Neural crest cell (in vitro differentiated cells): Measurements from ENCODE around the gene IL31. TPM values are rescaled to one million over a fixed set of nuclear protein-coding genes. Genes with fewer than 3 reads are reported as not detected.
"Not testable (repeated sequence)": the region's sequence is repeated elsewhere in the genome, so short reads cannot be mapped to it uniquely, and the experiment has no call there.

Experiments used
- DNase-seq: peaks from one replicate; pipeline ENCODE4 v3.0.0; 2021; ENCODE audit warnings: low read depth, mixed read lengths, low spot score
- H3K27ac Mint-ChIP-seq: one replicate; pipeline ENCODE4 v1.8.0; 2021; ENCODE audit warnings: mild to moderate bottlenecking, mixed read lengths; ENCODE audit not compliant: unreplicated experiment
- H3K27me3 Mint-ChIP-seq: 2 replicates; pipeline ENCODE4 v1.8.0; 2021; ENCODE audit warnings: low read depth, mild to moderate bottlenecking, mixed read lengths
- H3K36me3 Mint-ChIP-seq: 2 replicates; pipeline ENCODE4 v1.8.0; 2021; ENCODE audit warnings: low read depth, mild to moderate bottlenecking, mixed read lengths
- H3K4me1 Mint-ChIP-seq: 2 replicates; pipeline ENCODE4 v1.8.0; 2021; ENCODE audit warnings: mixed read lengths
- H3K4me3 Mint-ChIP-seq: one replicate; pipeline ENCODE4 v1.8.0; 2021; ENCODE audit warnings: mild to moderate bottlenecking, mixed read lengths
- H3K9me3 Mint-ChIP-seq: 2 replicates; pipeline ENCODE4 v1.8.0; 2021; ENCODE audit warnings: mixed read lengths
- total RNA-seq: library from RNA; stranded (reverse); gene quantifications from 2 replicates; pipeline ENCODE4 v1.2.1, GENCODE V29; 2021
- TF ChIP-seq, protein P1 (sequence below): fragments of 200-600 bp; sonication (generic); conservative IDR thresholded peaks from 2 replicates; pipeline ENCODE4 v1.5.0; 2021; ENCODE audit warnings: antibody characterized with exemption, mild to moderate bottlenecking

Gene IL31
- total RNA-seq, 1 donor from 2014 or later: not detected

DNA sequence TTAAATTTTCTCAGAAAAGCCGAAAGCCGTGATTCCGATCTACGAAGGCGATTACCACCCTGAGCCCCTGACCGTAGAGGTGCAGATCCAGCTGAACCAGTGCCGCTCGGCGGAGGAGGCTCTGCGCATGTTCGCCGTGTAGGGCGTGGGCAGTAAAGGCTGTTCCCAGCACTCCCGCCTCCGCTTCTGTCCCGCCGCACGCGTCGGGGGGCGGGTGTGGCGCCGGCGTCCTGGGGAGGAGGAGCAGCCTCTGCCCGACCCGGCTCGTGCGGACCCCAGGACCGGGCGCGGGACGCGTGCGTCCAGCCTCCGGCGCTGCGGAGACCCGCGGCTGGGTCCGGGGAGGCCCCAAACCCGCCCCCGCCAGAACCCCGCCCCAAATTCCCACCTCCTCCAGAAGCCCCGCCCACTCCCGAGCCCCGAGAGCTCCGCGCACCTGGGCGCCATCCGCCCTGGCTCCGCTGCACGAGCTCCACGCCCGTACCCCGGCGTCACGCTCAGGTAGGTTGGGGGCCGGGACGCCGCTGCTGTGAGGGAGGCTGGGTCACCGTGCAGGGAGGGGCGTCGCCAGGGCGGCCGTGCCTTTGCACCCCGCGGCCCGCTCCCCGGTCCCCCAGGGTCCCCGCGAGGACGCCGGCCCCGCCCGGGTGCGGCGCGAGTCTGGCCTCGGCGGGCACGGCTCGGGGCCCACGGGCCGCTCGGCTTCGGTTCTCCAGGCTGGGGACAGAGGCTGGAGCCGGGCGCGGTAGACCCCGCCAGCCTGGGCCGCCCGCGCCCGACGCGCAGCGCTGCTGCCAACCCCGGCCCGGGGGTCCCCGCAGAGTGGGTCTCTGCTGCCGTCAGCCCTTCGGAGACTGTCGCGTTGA is 29.5 kb upstream of the IL31 start, which contains the start of gene B3GNT4:
B3GNT4 (plus strand) TSS at position 409 of the 866 bp plus-strand sequence. CDS start 910 bp downstream, outside the sequence.
- TF ChIP-seq, protein P1, sequence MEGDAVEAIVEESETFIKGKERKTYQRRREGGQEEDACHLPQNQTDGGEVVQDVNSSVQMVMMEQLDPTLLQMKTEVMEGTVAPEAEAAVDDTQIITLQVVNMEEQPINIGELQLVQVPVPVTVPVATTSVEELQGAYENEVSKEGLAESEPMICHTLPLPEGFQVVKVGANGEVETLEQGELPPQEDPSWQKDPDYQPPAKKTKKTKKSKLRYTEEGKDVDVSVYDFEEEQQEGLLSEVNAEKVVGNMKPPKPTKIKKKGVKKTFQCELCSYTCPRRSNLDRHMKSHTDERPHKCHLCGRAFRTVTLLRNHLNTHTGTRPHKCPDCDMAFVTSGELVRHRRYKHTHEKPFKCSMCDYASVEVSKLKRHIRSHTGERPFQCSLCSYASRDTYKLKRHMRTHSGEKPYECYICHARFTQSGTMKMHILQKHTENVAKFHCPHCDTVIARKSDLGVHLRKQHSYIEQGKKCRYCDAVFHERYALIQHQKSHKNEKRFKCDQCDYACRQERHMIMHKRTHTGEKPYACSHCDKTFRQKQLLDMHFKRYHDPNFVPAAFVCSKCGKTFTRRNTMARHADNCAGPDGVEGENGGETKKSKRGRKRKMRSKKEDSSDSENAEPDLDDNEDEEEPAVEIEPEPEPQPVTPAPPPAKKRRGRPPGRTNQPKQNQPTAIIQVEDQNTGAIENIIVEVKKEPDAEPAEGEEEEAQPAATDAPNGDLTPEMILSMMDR: no peak
- Mint-ChIP-seq H3K4me1 (peaks cover 15% of the 10 kb centered on the region), H3K27ac (no peak within 1 kb of the TSS), H3K27me3 (peaks cover 62% of the 10 kb centered on the region), H3K9me3 (no peaks in the 10 kb centered on the region), H3K4me3 (peak within 1 kb of the TSS; percentile 84), H3K36me3 (peaks cover 4% of the 10 kb centered on the region)
- no peak for DNase-seq

DNA sequence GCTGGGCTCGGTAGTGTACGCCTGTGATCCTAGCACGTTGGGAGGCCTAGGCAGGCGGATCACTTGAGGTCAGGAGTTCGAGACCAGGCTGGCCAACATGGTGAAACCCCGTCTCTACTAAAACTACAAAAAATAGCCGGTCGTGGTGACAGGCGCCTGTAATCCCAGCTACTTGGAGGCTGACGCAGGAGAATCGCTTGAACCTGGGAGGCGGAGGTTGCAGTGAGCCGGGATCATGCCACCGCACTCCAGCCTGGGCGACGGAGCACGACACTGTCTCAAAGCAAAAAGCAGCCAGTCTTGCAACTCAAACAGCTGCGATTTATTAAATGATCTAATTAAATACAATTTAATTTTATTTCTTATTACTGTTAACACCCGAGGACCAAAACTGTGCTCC is 28.8 kb upstream of the IL31 start:
- Mint-ChIP-seq H3K4me3 (peak overlapping the region; percentile 81), H3K27me3 (peaks cover 63% of the 10 kb centered on the region)
- not testable (repeated sequence) for DNase-seq

DNA sequence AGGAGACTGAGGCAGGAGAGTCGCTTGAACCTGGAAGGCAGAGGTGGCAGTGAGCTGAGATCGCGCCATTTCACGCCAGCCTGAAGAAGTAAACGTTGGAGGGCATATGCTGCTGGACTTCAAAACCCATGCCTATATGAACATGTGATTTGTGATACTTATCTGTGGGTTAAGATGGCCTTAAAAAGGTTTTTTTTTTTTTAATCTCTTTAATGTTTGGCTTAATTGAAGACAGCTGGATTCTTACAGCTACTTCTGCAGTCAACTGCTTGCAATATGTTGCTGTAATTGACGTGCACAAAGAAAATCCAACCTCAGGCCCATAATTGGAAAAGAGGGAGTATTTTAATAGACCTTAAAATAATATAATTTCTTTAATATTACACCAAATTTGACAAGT is 28.0 kb upstream of the IL31 start:
- Mint-ChIP-seq H3K4me3 (no peak overlapping the region), H3K27me3 (peaks cover 64% of the 10 kb centered on the region), H3K36me3 (no peaks in the 10 kb centered on the region), H3K9me3 (no peaks in the 10 kb centered on the region), H3K27ac (no peak overlapping the region), H3K4me1 (peaks cover 15% of the 10 kb centered on the region)
- TF ChIP-seq, protein P1: no peak
- no peak for DNase-seq

More for the DNA sequence above, 28.8 kb upstream of the IL31 start:
- H3K4me1 Mint-ChIP-seq: peaks cover 15% of the 10 kb centered on the region
- not testable (repeated sequence) for H3K27ac Mint-ChIP-seq, H3K36me3 Mint-ChIP-seq, H3K9me3 Mint-ChIP-seq

DNA sequence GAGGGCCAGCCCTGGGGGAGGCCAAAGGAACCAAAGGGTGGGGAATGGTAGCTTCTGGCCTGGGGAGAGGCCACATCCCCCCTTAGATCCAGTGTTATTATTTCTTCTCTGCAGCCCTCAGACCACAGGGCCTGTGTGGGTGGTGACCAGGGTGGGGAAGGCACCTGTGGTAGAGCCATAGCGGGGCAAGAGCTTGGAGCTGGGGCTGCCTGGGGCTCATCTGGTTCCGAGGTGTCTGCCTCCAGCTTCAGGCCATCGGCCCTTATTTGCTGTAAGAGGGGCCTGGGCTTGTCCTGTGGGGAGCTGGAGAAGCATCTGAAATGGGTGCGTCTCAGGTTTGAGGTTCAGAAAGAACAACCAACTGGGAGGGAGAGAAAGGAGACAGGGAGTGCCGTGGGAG is 27.4 kb upstream of the IL31 start:
- Mint-ChIP-seq H3K4me3 (peak overlapping the region; percentile 34), H3K36me3 (no peaks in the 10 kb centered on the region), H3K27me3 (peaks cover 61% of the 10 kb centered on the region), H3K9me3 (no peaks in the 10 kb centered on the region), H3K27ac (peak overlapping the region; percentile 71), H3K4me1 (peaks cover 15% of the 10 kb centered on the region)
- TF ChIP-seq, protein P1: no peak
- no peak for DNase-seq

DNA sequence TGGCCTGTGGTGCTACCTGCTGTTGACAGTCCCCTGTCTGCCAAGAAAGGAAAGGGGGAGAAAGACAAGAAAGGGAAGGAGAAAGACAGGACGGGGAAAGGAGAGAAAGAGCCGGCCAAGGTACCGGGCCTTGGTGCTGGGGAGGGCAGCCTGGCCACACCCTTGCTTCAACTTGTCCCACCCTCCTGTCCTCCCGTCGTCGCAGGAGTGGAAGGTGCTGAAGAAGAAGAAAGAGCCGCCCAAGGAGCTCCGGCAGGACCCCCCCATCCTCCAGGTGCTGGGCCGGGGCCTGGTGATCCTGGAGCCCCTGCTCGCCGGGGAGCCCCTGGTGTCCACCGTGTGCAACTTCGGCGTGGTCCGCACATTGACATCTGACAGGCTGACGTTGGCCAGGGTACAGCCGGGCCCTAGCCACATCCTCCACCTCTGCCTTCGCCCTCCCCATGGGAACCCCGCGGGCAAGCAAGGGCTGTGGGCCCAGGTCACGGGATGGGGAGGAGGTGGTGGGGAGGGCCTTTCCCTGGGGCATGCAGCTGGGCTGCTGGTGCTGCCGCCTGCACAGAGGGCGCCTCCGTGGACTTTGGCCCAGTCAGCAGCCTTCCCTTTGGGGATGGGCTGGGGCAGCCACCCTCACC is 26.6 kb upstream of the IL31 start:
- Mint-ChIP-seq H3K4me3 (no peak overlapping the region), H3K9me3 (peaks cover 2% of the 10 kb centered on the region), H3K27ac (no peak overlapping the region), H3K4me1 (peaks cover 15% of the 10 kb centered on the region), H3K36me3 (no peaks in the 10 kb centered on the region), H3K27me3 (peaks cover 56% of the 10 kb centered on the region)
- TF ChIP-seq, protein P1: peak; percentile 22
- no peak for DNase-seq
